Uterus (tissue), 2 donors: ENCODE results near the gene TSFM.

ENCODE experiments used
- POLR2A ChIP-seq, 2 donors: fragments of 450-650 bp; IDR thresholded peaks; one replicate each; pipeline ENCODE4 v1.6.1; 2016; ENCODE audit warnings: antibody characterized with exemption in 2 of 2, mild to moderate bottlenecking in 1 of 2, moderate library complexity in 1 of 2
- TF ChIP-seq, protein P1 (sequence below), 4 experiments: fragments of 200-600 bp in 2 of 4; fragments of 450-650 bp in 2 of 4; sonication (generic) in 2 of 4; IDR thresholded peaks; one replicate each; pipeline ENCODE4 v1.5.1; 2016 to 2019; ENCODE audit warnings: antibody characterized with exemption in 4 of 4, mild to moderate bottlenecking in 2 of 4, moderate library complexity in 1 of 4

DNA sequence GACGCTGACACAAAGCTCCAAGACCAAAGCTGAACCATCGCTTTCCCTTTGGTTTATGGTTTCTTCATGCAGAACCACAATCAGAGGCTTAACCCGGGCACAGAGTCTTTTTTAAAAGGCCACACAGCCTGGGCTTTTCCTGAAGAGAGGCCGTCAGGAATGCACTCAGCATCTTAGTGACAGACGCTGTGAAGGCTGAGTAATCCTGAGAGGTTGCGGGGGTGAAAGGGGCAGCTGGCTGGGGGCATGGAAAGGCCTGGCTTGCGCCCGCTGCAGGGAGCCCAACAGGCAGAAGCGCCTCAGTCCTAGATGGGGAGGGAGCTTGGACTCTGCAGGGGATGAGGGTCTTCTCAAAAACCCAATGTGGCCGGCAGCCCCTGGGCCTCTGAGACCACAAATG lies 50.4 kb downstream of the TSFM start:
- TF ChIP-seq, protein P1, sequence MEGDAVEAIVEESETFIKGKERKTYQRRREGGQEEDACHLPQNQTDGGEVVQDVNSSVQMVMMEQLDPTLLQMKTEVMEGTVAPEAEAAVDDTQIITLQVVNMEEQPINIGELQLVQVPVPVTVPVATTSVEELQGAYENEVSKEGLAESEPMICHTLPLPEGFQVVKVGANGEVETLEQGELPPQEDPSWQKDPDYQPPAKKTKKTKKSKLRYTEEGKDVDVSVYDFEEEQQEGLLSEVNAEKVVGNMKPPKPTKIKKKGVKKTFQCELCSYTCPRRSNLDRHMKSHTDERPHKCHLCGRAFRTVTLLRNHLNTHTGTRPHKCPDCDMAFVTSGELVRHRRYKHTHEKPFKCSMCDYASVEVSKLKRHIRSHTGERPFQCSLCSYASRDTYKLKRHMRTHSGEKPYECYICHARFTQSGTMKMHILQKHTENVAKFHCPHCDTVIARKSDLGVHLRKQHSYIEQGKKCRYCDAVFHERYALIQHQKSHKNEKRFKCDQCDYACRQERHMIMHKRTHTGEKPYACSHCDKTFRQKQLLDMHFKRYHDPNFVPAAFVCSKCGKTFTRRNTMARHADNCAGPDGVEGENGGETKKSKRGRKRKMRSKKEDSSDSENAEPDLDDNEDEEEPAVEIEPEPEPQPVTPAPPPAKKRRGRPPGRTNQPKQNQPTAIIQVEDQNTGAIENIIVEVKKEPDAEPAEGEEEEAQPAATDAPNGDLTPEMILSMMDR (IDR thresholded peaks at IDR 0.05) = no peak
- TF ChIP-seq POLR2A (IDR thresholded peaks at IDR 0.05) = no peak
